K562 (cell line): Measurements from ENCODE around the gene MACROD2. TPM values are rescaled to one million over a fixed set of nuclear protein-coding genes. Genes with fewer than 3 reads are reported as not detected.

ENCODE experiments used
- ATAC-seq: fragments of 200-7000 bp; cut with Tn5 transposase; 3 replicates; pipeline ENCODE4 v1.9.1; 2020; ENCODE audit warnings: moderate library complexity
- BruUV-seq: library from RNA; stranded (reverse); fragments of 400-500 nt; replicated peaks from 2 replicates; lab custom pipeline; 2021; lab: Mats Ljungman, UMichigan
- CTCF ChIA-PET: fragments of 300-600 bp; formaldehyde crosslinking; extraction: SDS; loops from one replicate; lab custom pipeline; 2021; ENCODE audit warnings: low intra/inter-chr PET ratio; lab: Yijun Ruan, JAX
- POLR2A ChIA-PET: fragments of 300-600, 350-650 bp; sonication (Branson Sonifier 250); formaldehyde crosslinking; extraction: SDS; loops from one replicate; lab custom pipeline; 2021; ENCODE audit warnings: antibody characterized with exemption, inconsistent platforms; lab: Yijun Ruan, JAX
- DNase-seq, 4 experiments: peaks; one replicate each; pipeline versions ENCODE4 v3.0.0 to v3.0.0-alpha.2; 2011 to 2018; ENCODE audit warnings: low spot score in 3 of 4, mixed read lengths in 3 of 4; ENCODE audit errors: extremely low read depth in 1 of 4
- FAIRE-seq: peaks from 2 replicates; lab custom pipeline; 2011; peaks lifted over from hg19 to GRCh38; lab: Jason Lieb, UNC
- H2AFZ ChIP-seq: 2 replicates; pipeline ENCODE4 v1.6.0; 2011; ENCODE audit warnings: low read depth, low read length, control low read depth, inconsistent platforms
- H3K27ac ChIP-seq: fragments of 200-600 bp; 3 replicates; pipeline ENCODE4 v1.8.0; 2011; ENCODE audit warnings: low read depth, mild to moderate bottlenecking, control low read depth, inconsistent platforms, low read length, moderate library complexity, mixed read lengths; ENCODE audit errors: extremely low read depth
- H3K27me3 ChIP-seq, 2 experiments: fragments of 300-600 bp in 1 of 2; 2 replicates in 1 of 2; 3 replicates in 1 of 2; pipeline versions ENCODE4 v1.6.0 to v1.8.0; 2011; ENCODE audit warnings: inconsistent platforms in 2 of 2, low read length in 2 of 2, mild to moderate bottlenecking in 1 of 2, mixed read lengths in 1 of 2, moderate library complexity in 1 of 2; ENCODE audit not compliant: control insufficient read depth in 2 of 2, insufficient read depth in 2 of 2
- H3K36me3 ChIP-seq: fragments of 300-600 bp; 3 replicates; pipeline ENCODE4 v1.8.0; 2011; ENCODE audit warnings: mild to moderate bottlenecking, low read length, inconsistent platforms; ENCODE audit not compliant: control insufficient read depth, insufficient read depth
- H3K4me1 ChIP-seq, 2 experiments: fragments of 200-600 bp in 1 of 2; replicated peaks in 1 of 2; 2 replicates in 1 of 2; 3 replicates in 1 of 2; pipeline versions ENCODE4 v1.5.1 to v1.8.0; 2011; ENCODE audit warnings: inconsistent platforms in 2 of 2, low read length in 2 of 2, mild to moderate bottlenecking in 1 of 2, mixed read lengths in 1 of 2, moderate library complexity in 1 of 2; ENCODE audit not compliant: control insufficient read depth in 2 of 2, insufficient read depth in 2 of 2
- H3K4me2 ChIP-seq: 2 replicates; pipeline ENCODE4 v1.6.1; 2011; ENCODE audit warnings: low read length, control low read depth, inconsistent platforms, mixed read lengths; ENCODE audit not compliant: insufficient read depth
- H3K4me3 ChIP-seq: fragments of 200-600 bp; sonication (generic), shearing (Covaris generic); 2 replicates; pipeline ENCODE4 v1.5.1; 2016; ENCODE audit warnings: control low read depth, inconsistent platforms
- H3K79me2 ChIP-seq: fragments of 200-600 bp; 3 replicates; pipeline ENCODE4 v1.8.0; 2011; ENCODE audit warnings: low read length, inconsistent platforms; ENCODE audit not compliant: control insufficient read depth, insufficient read depth
- H3K9ac ChIP-seq, 2 experiments: 2 replicates each; pipeline versions ENCODE4 v1.6.0 to v1.6.1; 2011; ENCODE audit warnings: low read depth in 2 of 2, low read length in 2 of 2, control low read depth in 1 of 2, inconsistent platforms in 1 of 2, mild to moderate bottlenecking in 1 of 2, mixed read lengths in 1 of 2; ENCODE audit not compliant: insufficient read depth in 1 of 2
- H3K9me1 ChIP-seq: one replicate; pipeline ENCODE4 v1.6.0; 2011; ENCODE audit warnings: inconsistent platforms, mild to moderate bottlenecking, low read length, moderate library complexity; ENCODE audit not compliant: control insufficient read depth, insufficient read depth
- H3K9me3 ChIP-seq: replicated peaks from 2 replicates; pipeline ENCODE4 v1.5.1; 2011; ENCODE audit warnings: low read depth, low read length, inconsistent platforms; ENCODE audit not compliant: control insufficient read depth, insufficient read depth
- H4K20me1 ChIP-seq: replicated peaks from 2 replicates; pipeline ENCODE4 v1.6.1; 2011; ENCODE audit warnings: low read length, inconsistent platforms, mixed read lengths; ENCODE audit not compliant: control insufficient read depth, insufficient read depth
- ARID1B ChIP-seq: fragments of 450-650 bp; IDR thresholded peaks from 2 replicates; pipeline ENCODE4 v1.6.1; 2016; ENCODE audit warnings: antibody characterized with exemption, mild to moderate bottlenecking, inconsistent platforms
- ATF7 ChIP-seq: fragments of 450-650 bp; IDR thresholded peaks from 2 replicates; pipeline ENCODE4 v1.7.1; 2014; ENCODE audit warnings: mild to moderate bottlenecking, moderate library complexity
- EWSR1 ChIP-seq: fragments of 450-650 bp; IDR thresholded peaks from 2 replicates; pipeline ENCODE4 v1.6.1; 2018; ENCODE audit warnings: borderline replicate concordance, mild to moderate bottlenecking, low read depth, moderate library complexity; ENCODE audit not compliant: partially characterized antibody
- MTA2 ChIP-seq: fragments of 450-650 bp; IDR thresholded peaks from 2 replicates; pipeline ENCODE4 v1.6.1; 2016; ENCODE audit warnings: low read depth
- ZNF224 ChIP-seq: sonication (generic); formaldehyde crosslinking; IDR thresholded peaks from 2 replicates; pipeline ENCODE4 v1.8.0; 2022; ENCODE audit warnings: mild to moderate bottlenecking, missing genetic modification reagents
- WGBS: fragments of 100-300 bp; shearing (Covaris generic); methylation state at CpG from one replicate; pipeline ENCODE4 v1.1.6; 2016; ENCODE audit warnings: low coverage, mixed read lengths; ENCODE audit not compliant: insufficient coverage; ENCODE audit errors: missing lambda C conversion rate; 5-methylcytosine and 5-hydroxymethylcytosine counted together
- in situ Hi-C: fragments of 300-500 bp; cut with MboI; formaldehyde crosslinking; loops from 4 replicates; pipeline ENCODE4 v1.15.0; 2018; ENCODE audit warnings: inconsistent platforms, mixed read lengths
- intact Hi-C: fragments of 100-400 bp; cut with micrococcal nuclease; formaldehyde crosslinking; loops from 2 replicates; pipeline ENCODE4 v1.14.2; 2022
- polyA plus RNA-seq, 8 experiments: library from polyadenylated mRNA; depleted of rRNA in 4 of 8; stranded (reverse) in 5 of 8; unstranded in 3 of 8; fragments of >200 nt; fragmentation: Nextera tagmentation in 2 of 8; fragmentation: Illumina TruSeq in 1 of 8; extraction: Ambion mirVana in 2 of 8; extraction: Trizol in 1 of 8; gene quantifications; 2 replicates each; pipeline versions ENCODE4 v1.2.1 to v1.2.3, GENCODE V29; 2011 to 2014; ENCODE audit warnings: inconsistent platforms in 1 of 8, missing spikeins in 1 of 8
- total RNA-seq, 7 experiments: library from RNA; depleted of rRNA in 6 of 7; stranded (reverse); fragments of >200 nt in 6 of 7; fragmentation: Illumina TruSeq in 2 of 7; extraction: Trizol in 2 of 7; gene quantifications; 2 replicates each; pipeline versions ENCODE4 v1.2.1 to v1.2.3, GENCODE V29; 2011 to 2021; ENCODE audit warnings: low replicate concordance in 1 of 7
- TF ChIP-seq, protein P1 (sequence below): fragments of 250-450 bp; sonication (Bioruptor Pico); IDR thresholded peaks from 2 replicates; pipeline ENCODE4 v1.8.0; 2022; ENCODE audit warnings: inconsistent platforms
- TF ChIP-seq, protein P2 (sequence below), 2 experiments: fragments of 450-650 bp in 1 of 2; sonication (generic) in 1 of 2; formaldehyde crosslinking in 1 of 2; IDR thresholded peaks in 1 of 2; conservative IDR thresholded peaks in 1 of 2; 2 replicates each; pipeline versions ENCODE4 v1.6.1 to v1.8.1; 2016 to 2023; ENCODE audit warnings: mild to moderate bottlenecking in 2 of 2, moderate library complexity in 2 of 2, inconsistent platforms in 1 of 2, missing genetic modification reagents in 1 of 2
- TF ChIP-seq, protein P3 (sequence below): fragments of 450-650 bp; formaldehyde crosslinking; conservative IDR thresholded peaks from 2 replicates; pipeline ENCODE4 v1.4.0; 2022; ENCODE audit warnings: mild to moderate bottlenecking, missing genetic modification characterization
- TF ChIP-seq, protein P4 (sequence below): fragments of 250-450 bp; sonication (Bioruptor Pico); IDR thresholded peaks from 2 replicates; pipeline ENCODE4 v1.5.0; 2020; ENCODE audit warnings: mild to moderate bottlenecking, borderline replicate concordance
- TF ChIP-seq, protein P5 (sequence below): fragments of 250-450 bp; sonication (Bioruptor Pico); IDR thresholded peaks from 2 replicates; pipeline ENCODE4 v1.4.0; 2020; ENCODE audit warnings: mild to moderate bottlenecking, moderate library complexity

Gene MACROD2
- total and polyA plus RNA-seq, 9 of the 15 experiments (the other 6 are each of a cell fraction or from before 2014, with no cell fraction given) = not detected

DNA sequence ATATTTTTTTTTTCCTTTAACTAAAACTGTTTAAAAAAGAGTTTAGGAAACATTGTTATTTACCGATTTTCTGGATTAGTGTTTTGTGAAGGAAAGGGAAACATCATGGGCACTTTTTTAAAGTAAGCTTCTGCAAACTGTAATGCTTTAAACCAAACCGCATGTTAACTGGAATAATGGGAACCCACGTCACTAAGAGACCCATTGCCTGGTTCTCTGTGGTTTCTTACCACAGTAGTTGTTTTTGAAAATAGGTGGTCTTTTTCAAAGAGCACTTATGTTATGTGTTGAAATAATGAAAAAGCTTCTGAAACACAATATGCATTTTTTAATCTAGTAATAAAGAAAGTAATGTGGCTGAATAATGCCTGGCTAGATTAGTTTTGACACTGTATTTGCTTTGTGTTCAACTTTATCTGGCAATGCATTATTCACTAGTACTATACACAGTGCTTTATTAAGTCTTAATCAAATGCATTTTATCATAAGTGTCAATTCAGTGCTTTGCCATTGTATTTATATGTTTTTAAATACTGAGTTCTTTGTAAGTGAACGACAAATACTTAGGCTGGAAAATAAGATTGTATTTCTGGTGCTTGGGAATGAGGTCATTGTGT lies 1096.2 kb downstream of the MACROD2 start (continued):
- TF ChIP-seq, protein P1, sequence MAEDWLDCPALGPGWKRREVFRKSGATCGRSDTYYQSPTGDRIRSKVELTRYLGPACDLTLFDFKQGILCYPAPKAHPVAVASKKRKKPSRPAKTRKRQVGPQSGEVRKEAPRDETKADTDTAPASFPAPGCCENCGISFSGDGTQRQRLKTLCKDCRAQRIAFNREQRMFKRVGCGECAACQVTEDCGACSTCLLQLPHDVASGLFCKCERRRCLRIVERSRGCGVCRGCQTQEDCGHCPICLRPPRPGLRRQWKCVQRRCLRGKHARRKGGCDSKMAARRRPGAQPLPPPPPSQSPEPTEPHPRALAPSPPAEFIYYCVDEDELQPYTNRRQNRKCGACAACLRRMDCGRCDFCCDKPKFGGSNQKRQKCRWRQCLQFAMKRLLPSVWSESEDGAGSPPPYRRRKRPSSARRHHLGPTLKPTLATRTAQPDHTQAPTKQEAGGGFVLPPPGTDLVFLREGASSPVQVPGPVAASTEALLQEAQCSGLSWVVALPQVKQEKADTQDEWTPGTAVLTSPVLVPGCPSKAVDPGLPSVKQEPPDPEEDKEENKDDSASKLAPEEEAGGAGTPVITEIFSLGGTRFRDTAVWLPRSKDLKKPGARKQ = no peak
- TF ChIP-seq, protein P2, sequence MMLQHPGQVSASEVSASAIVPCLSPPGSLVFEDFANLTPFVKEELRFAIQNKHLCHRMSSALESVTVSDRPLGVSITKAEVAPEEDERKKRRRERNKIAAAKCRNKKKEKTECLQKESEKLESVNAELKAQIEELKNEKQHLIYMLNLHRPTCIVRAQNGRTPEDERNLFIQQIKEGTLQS (IDR thresholded peaks at IDR 0.05) = no peak
- TF ChIP-seq, protein P2 (CRISPR knock-in tag; conservative IDR thresholded peaks at IDR 0.05) = no peak
- no peak for TF ChIP-seq ARID1B
- TF ChIP-seq, all 486 proteins: peak for 0

DNA sequence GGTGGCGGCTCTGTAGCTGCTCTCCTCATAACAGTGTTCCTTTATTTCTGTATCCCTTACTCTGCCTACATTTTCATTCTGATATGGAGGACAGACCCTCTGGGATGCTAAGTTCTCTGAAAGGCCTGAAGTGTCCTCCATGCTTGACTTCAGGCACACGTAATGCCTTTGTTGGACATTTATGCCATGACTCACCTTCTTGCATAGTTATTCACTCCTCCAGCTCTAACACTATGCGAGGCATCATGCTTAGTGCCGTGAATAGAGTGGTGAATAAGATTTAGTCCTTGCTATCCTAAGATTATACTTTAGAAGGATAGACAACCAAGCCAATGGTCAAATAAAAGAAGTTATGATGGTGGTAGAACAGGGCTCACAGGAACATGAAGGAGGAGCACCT lies 1103.0 kb downstream of the MACROD2 start:
- Histone ChIP-seq H3K4me2 (no peak overlapping the region), H3K9ac (no peak overlapping the region)
- TF ChIP-seq MTA2 = no peak
- no peak for TF ChIP-seq ATF7
- TF ChIP-seq, protein P3, sequence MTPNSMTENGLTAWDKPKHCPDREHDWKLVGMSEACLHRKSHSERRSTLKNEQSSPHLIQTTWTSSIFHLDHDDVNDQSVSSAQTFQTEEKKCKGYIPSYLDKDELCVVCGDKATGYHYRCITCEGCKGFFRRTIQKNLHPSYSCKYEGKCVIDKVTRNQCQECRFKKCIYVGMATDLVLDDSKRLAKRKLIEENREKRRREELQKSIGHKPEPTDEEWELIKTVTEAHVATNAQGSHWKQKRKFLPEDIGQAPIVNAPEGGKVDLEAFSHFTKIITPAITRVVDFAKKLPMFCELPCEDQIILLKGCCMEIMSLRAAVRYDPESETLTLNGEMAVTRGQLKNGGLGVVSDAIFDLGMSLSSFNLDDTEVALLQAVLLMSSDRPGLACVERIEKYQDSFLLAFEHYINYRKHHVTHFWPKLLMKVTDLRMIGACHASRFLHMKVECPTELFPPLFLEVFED = no peak
- TF ChIP-seq, protein P4, sequence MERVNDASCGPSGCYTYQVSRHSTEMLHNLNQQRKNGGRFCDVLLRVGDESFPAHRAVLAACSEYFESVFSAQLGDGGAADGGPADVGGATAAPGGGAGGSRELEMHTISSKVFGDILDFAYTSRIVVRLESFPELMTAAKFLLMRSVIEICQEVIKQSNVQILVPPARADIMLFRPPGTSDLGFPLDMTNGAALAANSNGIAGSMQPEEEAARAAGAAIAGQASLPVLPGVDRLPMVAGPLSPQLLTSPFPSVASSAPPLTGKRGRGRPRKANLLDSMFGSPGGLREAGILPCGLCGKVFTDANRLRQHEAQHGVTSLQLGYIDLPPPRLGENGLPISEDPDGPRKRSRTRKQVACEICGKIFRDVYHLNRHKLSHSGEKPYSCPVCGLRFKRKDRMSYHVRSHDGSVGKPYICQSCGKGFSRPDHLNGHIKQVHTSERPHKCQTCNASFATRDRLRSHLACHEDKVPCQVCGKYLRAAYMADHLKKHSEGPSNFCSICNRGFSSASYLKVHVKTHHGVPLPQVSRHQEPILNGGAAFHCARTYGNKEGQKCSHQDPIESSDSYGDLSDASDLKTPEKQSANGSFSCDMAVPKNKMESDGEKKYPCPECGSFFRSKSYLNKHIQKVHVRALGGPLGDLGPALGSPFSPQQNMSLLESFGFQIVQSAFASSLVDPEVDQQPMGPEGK (CRISPR knock-in tag) = no peak
- TF ChIP-seq ZNF224 (CRISPR knock-in tag) = no peak
- TF ChIP-seq, protein P5, sequence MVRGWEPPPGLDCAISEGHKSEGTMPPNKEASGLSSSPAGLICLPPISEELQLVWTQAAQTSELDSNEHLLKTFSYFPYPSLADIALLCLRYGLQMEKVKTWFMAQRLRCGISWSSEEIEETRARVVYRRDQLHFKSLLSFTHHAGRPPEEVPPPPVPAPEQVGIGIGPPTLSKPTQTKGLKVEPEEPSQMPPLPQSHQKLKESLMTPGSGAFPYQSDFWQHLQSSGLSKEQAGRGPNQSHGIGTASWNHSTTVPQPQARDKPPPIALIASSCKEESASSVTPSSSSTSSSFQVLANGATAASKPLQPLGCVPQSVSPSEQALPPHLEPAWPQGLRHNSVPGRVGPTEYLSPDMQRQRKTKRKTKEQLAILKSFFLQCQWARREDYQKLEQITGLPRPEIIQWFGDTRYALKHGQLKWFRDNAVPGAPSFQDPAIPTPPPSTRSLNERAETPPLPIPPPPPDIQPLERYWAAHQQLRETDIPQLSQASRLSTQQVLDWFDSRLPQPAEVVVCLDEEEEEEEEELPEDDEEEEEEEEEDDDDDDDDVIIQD (CRISPR knock-in tag) = no peak
- no peak for TF ChIP-seq EWSR1
- TF ChIP-seq, all 486 proteins: peak for 0
- Histone ChIP-seq H3K4me3 (no peak overlapping the region), H3K9me1 (no peaks in the 10 kb centered on the region), H3K27ac (no peak overlapping the region), H3K4me1 (no peaks in the 10 kb centered on the region), H3K27me3 (no peaks in the 10 kb centered on the region), H3K79me2 (no peaks in the 10 kb centered on the region), H4K20me1 (no peaks in the 10 kb centered on the region), H2AFZ (no peak overlapping the region), H3K36me3 (no peaks in the 10 kb centered on the region), H3K9me3 (no peaks in the 10 kb centered on the region)
- no peak for DNase-seq
- FAIRE-seq = no peak
- 0% methylated on average over 4 of the region's 4 CpGs for WGBS
- intact Hi-C loops = no loop called here
- ChIA-PET CTCF (no interaction called here), POLR2A (no interaction called here)
- no TSS peak for BruUV-seq
- in situ Hi-C loops = no loop called here
- ATAC-seq = no peak
